WTC11 (cell line): ENCODE results near the gene MLLT1. TPM values are rescaled to one million over a fixed set of nuclear protein-coding genes. Genes with fewer than 3 reads are reported as not detected.

ENCODE experiments used
- ATAC-seq: fragments of 200-7000 bp; cut with Tn5 transposase; 2 replicates; pipeline ENCODE4 v1.10.0; 2021; ENCODE audit warnings: mild to moderate bottlenecking, moderate library complexity
- CTCF ChIA-PET: fragments of 300-600 bp; sonication (Branson Sonifier 250); formaldehyde crosslinking; loops from one replicate; lab custom pipeline; 2021; ENCODE audit warnings: antibody characterized with exemption; lab: Charles Lee
- POLR2A ChIA-PET: fragments of 350-600 bp; sonication (Branson Sonifier 250); formaldehyde crosslinking; loops from one replicate; lab custom pipeline; 2021; ENCODE audit warnings: antibody characterized with exemption; lab: Charles Lee
- DNase-seq: peaks from one replicate; pipeline ENCODE4 v3.0.0; 2021; ENCODE audit warnings: low spot score
- H3K27ac Mint-ChIP-seq: 2 replicates; pipeline ENCODE4 v1.8.0; 2021; ENCODE audit warnings: mixed read lengths
- H3K27me3 Mint-ChIP-seq: 2 replicates; pipeline ENCODE4 v1.8.0; 2021; ENCODE audit warnings: low read depth, mild to moderate bottlenecking, moderate library complexity, mixed read lengths
- H3K36me3 Mint-ChIP-seq: 2 replicates; pipeline ENCODE4 v1.8.0; 2021; ENCODE audit warnings: mixed read lengths
- H3K4me1 Mint-ChIP-seq: 2 replicates; pipeline ENCODE4 v1.8.0; 2022; ENCODE audit warnings: mixed read lengths
- H3K4me3 Mint-ChIP-seq: 2 replicates; pipeline ENCODE4 v1.8.0; 2021; ENCODE audit warnings: mild to moderate bottlenecking, moderate library complexity, mixed read lengths
- H3K9me3 Mint-ChIP-seq: 2 replicates; pipeline ENCODE4 v1.8.0; 2021; ENCODE audit warnings: mixed read lengths
- ATF3 ChIP-seq: sonication (generic); formaldehyde crosslinking; conservative IDR thresholded peaks from 2 replicates; pipeline ENCODE4 v1.8.1; 2022; ENCODE audit warnings: mild to moderate bottlenecking, missing genetic modification reagents
- E2F4 ChIP-seq: sonication (generic); formaldehyde crosslinking; IDR thresholded peaks from 2 replicates; pipeline ENCODE4 v1.8.1; 2022; ENCODE audit warnings: low read depth, mild to moderate bottlenecking, moderate library complexity, missing genetic modification reagents, borderline replicate concordance
- EMX1 ChIP-seq: fragments of 250-450 bp; sonication (Bioruptor Pico); IDR thresholded peaks from 2 replicates; pipeline ENCODE4 v1.8.0; 2021; ENCODE audit warnings: mild to moderate bottlenecking
- FOXJ3 ChIP-seq: sonication (generic); formaldehyde crosslinking; IDR thresholded peaks from 2 replicates; pipeline ENCODE4 v1.9.0; 2021; ENCODE audit warnings: missing genetic modification reagents, mild to moderate bottlenecking, borderline replicate concordance
- FOXK1 ChIP-seq: sonication (generic); formaldehyde crosslinking; IDR thresholded peaks from 2 replicates; pipeline ENCODE4 v1.8.0; 2022; ENCODE audit warnings: mild to moderate bottlenecking, moderate library complexity, missing genetic modification reagents
- GABPB1 ChIP-seq: sonication (generic); formaldehyde crosslinking; IDR thresholded peaks from 2 replicates; pipeline ENCODE4 v1.8.1; 2023; ENCODE audit warnings: mild to moderate bottlenecking, missing genetic modification reagents
- GTF2I ChIP-seq: fragments of 250-450 bp; sonication (Bioruptor Pico); conservative IDR thresholded peaks from 2 replicates; pipeline ENCODE4 v1.4.0; 2021; ENCODE audit warnings: mild to moderate bottlenecking
- MLX ChIP-seq: sonication (generic); formaldehyde crosslinking; IDR thresholded peaks from 2 replicates; pipeline ENCODE4 v1.8.1; 2023; ENCODE audit warnings: mild to moderate bottlenecking, missing genetic modification reagents, moderate library complexity
- NR1H2 ChIP-seq: sonication (generic); formaldehyde crosslinking; IDR thresholded peaks from 2 replicates; pipeline ENCODE4 v1.9.0; 2021; ENCODE audit warnings: mild to moderate bottlenecking, moderate library complexity, missing genetic modification reagents
- PRDM15 ChIP-seq: sonication (generic); formaldehyde crosslinking; IDR thresholded peaks from 2 replicates; pipeline ENCODE4 v1.8.0; 2022; ENCODE audit warnings: missing genetic modification reagents
- PREB ChIP-seq: sonication (generic); formaldehyde crosslinking; IDR thresholded peaks from 2 replicates; pipeline ENCODE4 v1.8.1; 2022; ENCODE audit warnings: mild to moderate bottlenecking, missing genetic modification reagents, moderate library complexity, borderline replicate concordance
- PRRX2 ChIP-seq: fragments of 250-450 bp; sonication (Bioruptor Pico); IDR thresholded peaks from 2 replicates; pipeline ENCODE4 v1.8.0; 2021; ENCODE audit warnings: mild to moderate bottlenecking
- SP1 ChIP-seq: sonication (generic); formaldehyde crosslinking; conservative IDR thresholded peaks from 2 replicates; pipeline ENCODE4 v1.8.1; 2022; ENCODE audit warnings: missing genetic modification reagents
- TEAD1 ChIP-seq: sonication (generic); formaldehyde crosslinking; IDR thresholded peaks from 2 replicates; pipeline ENCODE4 v1.8.0; 2022; ENCODE audit warnings: mild to moderate bottlenecking, missing genetic modification reagents
- TEAD4 ChIP-seq: sonication (generic); formaldehyde crosslinking; IDR thresholded peaks from 2 replicates; pipeline ENCODE4 v1.8.0; 2022; ENCODE audit warnings: mild to moderate bottlenecking, missing genetic modification reagents
- ZBTB21 ChIP-seq: sonication (generic); formaldehyde crosslinking; IDR thresholded peaks from 2 replicates; pipeline ENCODE4 v1.8.1; 2023; ENCODE audit warnings: mild to moderate bottlenecking, missing genetic modification reagents, borderline replicate concordance
- ZNF263 ChIP-seq: sonication (generic); formaldehyde crosslinking; IDR thresholded peaks from 2 replicates; pipeline ENCODE4 v1.8.1; 2022; ENCODE audit warnings: low read depth, mild to moderate bottlenecking, moderate library complexity, missing genetic modification reagents
- ZNF317 ChIP-seq: sonication (generic); formaldehyde crosslinking; IDR thresholded peaks from 2 replicates; pipeline ENCODE4 v1.8.1; 2023; ENCODE audit warnings: low read depth, mild to moderate bottlenecking, moderate library complexity, missing genetic modification reagents, borderline replicate concordance
- ZNF671 ChIP-seq: fragments of 250-450 bp; sonication (Bioruptor Pico); IDR thresholded peaks from 2 replicates; pipeline ENCODE4 v1.8.0; 2021; ENCODE audit warnings: mild to moderate bottlenecking
- ZSCAN18 ChIP-seq: fragments of 250-450 bp; sonication (Bioruptor Pico); IDR thresholded peaks from 2 replicates; pipeline ENCODE4 v2.1.2; 2022; ENCODE audit warnings: mild to moderate bottlenecking, moderate library complexity
- total RNA-seq: library from RNA; stranded (reverse); gene quantifications from 3 replicates; pipeline ENCODE4 v1.2.3, GENCODE V29; 2021

MLLT1 gene
- total RNA-seq, 1 experiment from 2014 or later: 58.2 TPM

GRCh38 chr19:6221878-6222746 lies 57.7 kb downstream of the MLLT1 start:
- DNase-seq: no peak
- no peak for ATAC-seq
- H3K27me3 Mint-ChIP-seq: no peaks in the 10 kb centered on the region
- peaks cover 8% of the 10 kb centered on the region for H3K36me3 Mint-ChIP-seq
- no peak overlapping the region for H3K4me3 Mint-ChIP-seq
- ChIA-PET POLR2A (no interaction called here), CTCF (interaction anchor here (1.0 to 1.1 kb wide), 3 partner anchors 39 to 173 kb away, joined by 3 to 4 read pairs (median 3); no protein-coding TSS in a partner anchor)
- peaks cover 3% of the 10 kb centered on the region; the same call in 1 of the 2 replicates for H3K4me1 Mint-ChIP-seq
- no peak overlapping the region for H3K27ac Mint-ChIP-seq
- TF ChIP-seq EMX1 (CRISPR knock-in tag) (no peak), ZNF317 (CRISPR knock-in tag) (no peak), GTF2I (no peak), SP1 (no peak), MLX (CRISPR knock-in tag) (no peak), PRDM15 (CRISPR knock-in tag) (no peak), NR1H2 (CRISPR knock-in tag) (no peak), ZNF263 (no peak), E2F4 (CRISPR knock-in tag) (no peak), FOXK1 (CRISPR knock-in tag) (no peak)
- no peaks in the 10 kb centered on the region for H3K9me3 Mint-ChIP-seq

DNA sequence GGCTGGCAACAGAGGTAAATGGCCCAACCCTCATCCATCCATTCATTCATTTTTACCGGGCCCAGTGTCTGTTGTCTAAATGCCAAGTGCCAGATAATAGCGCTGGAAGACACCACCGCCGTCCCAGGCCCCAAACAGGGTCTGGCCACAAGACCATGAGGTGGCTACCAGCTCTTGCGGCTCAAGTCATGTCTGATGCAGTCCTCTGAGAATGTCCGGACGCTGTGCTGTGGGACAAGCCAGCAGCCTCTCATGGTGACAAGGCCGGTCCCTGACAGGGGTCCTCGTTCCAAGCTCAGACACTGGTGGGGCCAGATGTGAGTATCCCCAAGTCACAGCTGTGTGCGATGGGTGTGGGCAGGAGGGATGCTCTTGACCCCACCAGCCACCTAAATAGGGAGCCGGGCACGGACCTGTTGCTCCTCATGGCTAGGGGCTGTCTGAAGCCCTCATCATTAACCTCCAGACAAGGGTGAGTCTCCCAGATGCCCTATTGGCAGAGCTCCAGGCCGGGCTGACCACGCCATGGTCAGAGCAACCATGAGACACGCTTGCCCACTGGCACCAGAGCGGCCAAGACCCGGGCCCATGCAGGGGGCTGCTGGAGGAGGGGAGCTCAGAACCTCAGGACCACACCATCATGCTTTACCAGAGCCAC lies 58.4 kb downstream of the MLLT1 start:
- no peaks in the 10 kb centered on the region for H3K27me3 Mint-ChIP-seq
- H3K4me3 Mint-ChIP-seq: no peak overlapping the region
- H3K9me3 Mint-ChIP-seq: no peaks in the 10 kb centered on the region
- H3K27ac Mint-ChIP-seq: no peak overlapping the region
- ATAC-seq (no peak), DNase-seq (no peak)
- TF ChIP-seq ATF3 (CRISPR knock-in tag): no peak
- TF ChIP-seq GABPB1 (CRISPR knock-in tag): no peak
- no peak for TF ChIP-seq MLX (CRISPR knock-in tag)
- no peak for TF ChIP-seq PRRX2 (CRISPR knock-in tag)
- no peak for TF ChIP-seq FOXJ3 (CRISPR knock-in tag)
- no peak for TF ChIP-seq NR1H2 (CRISPR knock-in tag)
- no peak for TF ChIP-seq SP1
- no peak for TF ChIP-seq TEAD4 (CRISPR knock-in tag)
- no peak for TF ChIP-seq ZBTB21
- TF ChIP-seq TEAD1 (CRISPR knock-in tag): no peak
- no peak for TF ChIP-seq PREB (CRISPR knock-in tag)
- no peak for TF ChIP-seq ZNF671 (CRISPR knock-in tag)
- TF ChIP-seq ZSCAN18 (CRISPR knock-in tag): no peak
- ChIA-PET POLR2A (no interaction called here), CTCF (no interaction called here)
- H3K36me3 Mint-ChIP-seq: peaks cover 5% of the 10 kb centered on the region
- H3K4me1 Mint-ChIP-seq: peaks cover 3% of the 10 kb centered on the region; the same call in 1 of the 2 replicates
